ENCODE measurements around the gene SERHL2.
A peak's percentile ranks its signal among the peaks of the same experiment; 100 is the strongest.
"Not testable (repeated sequence)": the region's sequence is repeated elsewhere in the genome, so short reads cannot be mapped to it uniquely, and the experiment has no call there.

The SERHL2 gene

DNA sequence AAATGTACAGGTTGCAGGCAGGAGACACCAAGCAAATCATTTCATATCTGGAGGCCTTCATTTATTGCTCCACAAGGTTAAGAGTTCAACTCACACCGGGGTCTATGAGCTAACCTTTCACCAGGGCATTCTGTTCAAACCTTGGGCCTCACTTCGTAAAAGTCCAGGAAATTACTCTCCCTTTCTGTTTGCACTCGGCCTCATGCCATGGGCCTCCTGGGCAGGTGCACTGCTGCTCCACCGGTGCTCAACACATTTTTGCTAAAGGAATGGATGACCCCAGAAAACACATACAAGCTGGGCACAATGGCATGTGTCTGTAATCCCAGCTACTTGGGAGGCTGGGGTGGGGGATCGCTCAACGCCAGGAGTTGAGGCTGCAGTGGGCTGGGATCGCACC lies 17.6 kb upstream of the SERHL2 start:
- no peak for DNase-seq

DNA sequence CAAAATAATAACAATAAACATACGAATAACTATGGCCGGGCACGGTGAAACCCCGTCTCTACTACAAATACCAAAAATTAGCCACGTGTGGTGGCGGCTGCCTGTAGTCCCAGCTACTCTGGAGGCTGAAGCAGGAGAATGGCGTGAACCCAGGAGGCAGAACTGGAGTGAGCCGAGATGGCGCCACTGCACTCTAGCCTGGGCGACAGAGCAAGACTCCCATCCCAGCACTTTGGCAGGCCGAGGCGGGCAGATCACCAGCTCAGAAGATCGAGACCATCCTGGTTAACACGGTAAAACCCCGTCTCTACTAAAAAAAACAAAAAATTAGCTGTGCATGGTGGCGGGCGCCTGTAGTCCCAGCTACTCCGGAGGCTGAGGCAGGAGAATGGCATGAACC lies 17.1 kb upstream of the SERHL2 start:
- DNase-seq, result not testable (repeated sequence)

DNA sequence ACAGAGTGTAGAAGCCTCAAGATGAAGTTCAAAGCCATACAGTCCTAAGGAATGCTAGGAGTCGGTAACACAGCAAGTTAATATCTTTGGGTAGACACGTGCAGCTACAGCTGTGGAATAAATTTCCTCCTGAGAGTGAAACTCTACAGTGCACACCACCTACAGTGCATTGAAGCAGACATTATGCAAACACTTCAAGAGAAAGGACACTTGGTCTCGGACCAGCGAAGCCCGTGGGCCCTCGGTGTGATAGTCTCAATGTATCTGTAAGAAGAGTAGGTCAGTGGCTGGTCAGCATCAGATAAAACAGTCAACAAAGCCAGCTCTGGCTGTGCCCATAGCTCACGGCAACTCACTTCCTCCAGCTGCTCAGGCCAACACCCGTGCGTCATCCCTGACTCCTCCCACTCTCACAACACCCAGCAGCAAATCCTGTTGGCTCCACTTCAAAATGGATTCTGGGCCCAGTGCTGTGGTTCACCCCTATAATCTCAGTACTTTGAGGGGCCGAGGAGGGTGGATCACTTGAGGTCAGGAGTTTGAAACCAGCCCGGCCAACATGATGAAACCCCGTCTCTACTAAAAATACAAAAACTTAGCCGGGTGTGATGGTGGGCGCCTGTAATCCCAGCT lies 16.4 kb upstream of the SERHL2 start:
- peak; percentile 29 for DNase-seq

GRCh38 chr22:42539236-42539771 lies 14.5 kb upstream of the SERHL2 start:
- DNase-seq, result not testable (repeated sequence)

DNA sequence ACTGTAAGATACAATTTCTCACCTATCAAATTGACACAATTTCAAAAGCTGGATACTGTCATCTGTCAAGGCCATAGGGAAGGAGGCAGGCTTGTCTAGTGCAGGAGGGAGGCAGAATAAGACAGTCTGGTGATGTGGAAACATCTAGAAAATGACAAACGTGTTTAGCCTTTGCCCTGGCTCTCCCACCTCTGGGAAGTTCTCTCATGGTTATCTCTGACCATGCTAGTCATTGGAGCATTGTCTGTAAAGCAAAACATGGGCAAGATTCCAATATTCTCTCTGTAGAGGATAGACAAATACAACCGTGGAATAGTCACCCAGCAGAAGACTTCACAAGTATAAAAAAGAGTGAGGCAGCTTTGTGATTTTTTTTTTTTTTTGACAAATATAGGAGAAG lies 9.1 kb upstream of the SERHL2 start:
- DNase-seq, result no peak

- DNase-seq, result no peak
Observed at GRCh38 chr22:42547562-42547961, 6.2 kb upstream of the SERHL2 start.

GRCh38 chr22:42548126-42548525 lies 5.6 kb upstream of the SERHL2 start:
- DNase-seq, result not testable (repeated sequence)

DNA sequence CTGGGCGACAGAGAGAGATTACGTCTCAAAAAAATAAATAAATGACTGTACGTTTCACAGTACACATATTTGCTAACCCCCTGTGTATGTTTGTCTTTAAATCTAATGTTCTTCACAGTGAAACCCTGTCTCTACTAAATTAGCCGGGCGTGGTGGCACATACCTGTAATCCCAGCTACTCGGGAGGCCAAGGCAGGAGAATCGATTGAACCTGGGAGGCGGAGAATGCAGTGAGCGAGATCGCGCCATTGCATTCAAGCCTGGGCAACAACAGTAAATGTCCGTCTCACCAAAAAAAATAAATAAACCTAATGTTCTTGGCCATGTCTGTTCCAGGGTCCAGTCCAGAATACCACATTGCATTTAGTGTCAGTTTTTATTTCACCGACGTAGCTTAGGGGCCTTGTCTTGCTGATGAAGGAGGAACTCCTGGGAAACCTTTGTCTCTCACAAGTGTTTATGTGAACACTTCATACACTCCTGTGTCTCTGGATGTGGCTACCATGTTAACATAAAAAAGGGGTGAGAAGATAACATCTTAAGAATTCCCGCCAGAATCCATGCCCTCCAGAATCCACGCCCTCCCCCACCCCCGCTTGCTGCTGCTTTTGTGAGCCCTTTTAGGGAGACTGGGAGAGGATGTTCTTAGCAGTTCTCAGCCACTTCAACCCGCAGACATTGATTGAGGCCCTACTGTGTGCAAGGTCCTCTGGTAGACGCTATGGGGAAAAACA lies 5.0 kb upstream of the SERHL2 start:
- no peak for DNase-seq

DNA sequence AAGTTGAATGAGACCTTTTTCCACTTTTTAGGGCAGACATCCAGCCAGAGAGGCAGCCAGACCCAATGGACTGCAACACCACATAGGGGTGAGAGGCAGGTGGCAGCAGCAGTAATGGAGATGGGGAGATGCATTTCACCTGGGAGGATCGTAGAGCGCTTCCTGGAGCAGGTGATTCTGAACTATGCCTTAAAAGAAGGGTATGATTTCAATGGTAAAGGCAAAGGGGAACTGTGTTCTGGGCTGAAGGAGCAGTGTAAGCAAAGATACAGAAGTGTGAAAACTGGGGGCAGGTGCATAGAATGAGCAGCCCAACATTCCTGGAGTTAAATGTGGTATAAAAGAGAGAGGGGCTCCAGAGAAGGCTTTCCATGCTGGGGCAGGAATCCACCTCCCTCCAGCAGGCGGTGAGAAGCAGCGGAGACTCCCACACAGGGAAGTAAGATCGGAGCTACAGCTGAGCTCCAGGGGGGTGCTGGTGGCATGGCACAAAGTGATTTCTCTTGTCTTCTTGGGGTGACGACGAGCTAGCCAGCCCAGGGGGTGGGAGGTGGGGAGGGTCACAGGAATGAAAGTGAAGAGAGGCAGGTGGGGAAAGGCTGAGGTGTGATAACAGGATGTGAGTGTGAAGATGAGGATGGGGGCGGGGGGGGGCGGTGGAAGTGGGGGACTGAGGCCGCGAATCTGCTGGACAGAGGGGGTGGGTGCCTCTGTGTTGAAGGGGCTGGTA lies 4.3 kb upstream of the SERHL2 start:
- no peak for DNase-seq

- DNase-seq, result not testable (repeated sequence)
Observed at GRCh38 chr22:42552294-42552647, 1.5 kb upstream of the SERHL2 start.

GRCh38 chr22:42560381-42560780 lies 6.6 kb downstream of the SERHL2 start:
- DNase-seq, result no peak

GRCh38 chr22:42560781-42561180 lies 7.0 kb downstream of the SERHL2 start:
- DNase-seq, result no peak

DNA sequence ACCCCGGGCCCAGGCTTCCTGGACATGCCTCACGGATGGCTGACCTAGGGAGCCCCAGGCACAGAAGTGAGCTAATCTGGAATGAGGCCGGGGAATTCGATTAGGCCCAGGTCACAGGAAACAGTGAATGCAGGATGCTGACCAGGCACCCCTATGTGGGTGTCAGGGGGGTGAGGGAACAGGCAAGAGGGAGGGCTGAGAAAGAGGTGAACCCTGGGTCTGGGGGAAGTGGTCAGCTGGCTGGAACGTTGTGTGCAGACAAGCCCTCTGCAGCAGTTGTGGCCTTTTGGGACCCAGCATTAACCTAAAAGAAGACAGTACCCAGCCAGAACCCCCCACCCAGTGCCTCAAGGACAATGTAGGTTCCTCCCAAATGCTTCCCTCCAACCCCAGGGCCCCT lies 8.1 kb downstream of the SERHL2 start:
- no peak for DNase-seq

- no peak for DNase-seq
Observed at GRCh38 chr22:42562279-42562678, 8.5 kb downstream of the SERHL2 start.

DNA sequence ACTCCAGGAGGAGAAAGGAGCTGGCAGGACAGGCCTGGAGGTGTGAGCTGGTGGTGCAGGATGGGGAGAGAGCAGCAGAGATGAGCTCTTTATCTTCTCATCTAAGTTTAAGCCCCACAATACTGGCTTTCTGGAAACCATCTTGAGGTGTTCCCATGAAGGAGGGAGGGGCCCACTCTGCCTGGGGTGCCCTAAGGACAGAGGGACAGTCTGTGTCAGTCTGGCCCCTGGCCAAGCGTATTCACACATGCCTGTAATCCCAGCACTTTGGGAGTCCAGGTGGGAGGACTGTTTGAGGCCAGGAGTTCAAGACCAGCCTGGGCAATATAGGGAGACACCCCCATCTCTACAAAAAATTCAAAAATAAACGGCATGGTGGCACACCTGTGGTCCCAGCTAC lies 8.9 kb downstream of the SERHL2 start:
- no peak for DNase-seq

DNA sequence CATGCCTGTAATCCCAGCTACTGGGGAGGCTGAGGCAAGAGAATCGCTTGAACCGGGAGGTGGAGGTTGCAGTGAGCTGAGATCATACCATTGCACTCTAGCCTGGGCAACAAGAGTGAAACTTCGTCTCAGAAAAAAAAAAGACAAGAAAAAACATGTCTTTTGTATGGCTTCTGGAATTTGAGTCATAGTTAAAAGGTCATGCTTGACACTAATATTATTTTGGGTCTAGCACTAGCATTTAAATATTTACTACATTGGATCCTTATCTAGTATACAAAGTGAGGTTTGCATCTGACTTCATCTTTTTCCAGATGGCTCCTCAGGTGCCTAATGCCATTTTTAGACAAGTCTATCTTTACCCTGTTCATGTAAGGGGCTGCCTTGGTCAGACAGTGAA lies 10.2 kb downstream of the SERHL2 start:
- not testable (repeated sequence) for DNase-seq

DNA sequence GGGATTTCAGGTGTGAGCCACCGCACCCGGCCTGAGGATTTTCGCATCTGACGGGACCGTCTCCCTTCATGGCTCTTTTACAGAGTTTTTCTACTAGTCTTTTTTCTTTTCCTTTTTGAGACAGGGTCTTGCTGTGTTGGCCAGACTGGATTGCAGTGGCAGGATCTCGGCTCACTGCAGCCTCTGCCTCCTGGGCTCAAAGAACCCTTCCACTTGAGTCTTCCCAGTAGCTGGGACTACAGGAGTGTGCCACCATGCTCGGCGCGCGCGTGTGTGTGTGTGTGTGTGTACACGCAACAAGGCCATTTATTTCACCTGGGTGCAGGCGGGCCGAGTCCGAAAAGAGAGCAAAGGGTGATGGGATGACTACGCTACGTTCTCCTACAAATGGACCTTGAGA lies 10.9 kb downstream of the SERHL2 start:
- no peak for DNase-seq

DNA sequence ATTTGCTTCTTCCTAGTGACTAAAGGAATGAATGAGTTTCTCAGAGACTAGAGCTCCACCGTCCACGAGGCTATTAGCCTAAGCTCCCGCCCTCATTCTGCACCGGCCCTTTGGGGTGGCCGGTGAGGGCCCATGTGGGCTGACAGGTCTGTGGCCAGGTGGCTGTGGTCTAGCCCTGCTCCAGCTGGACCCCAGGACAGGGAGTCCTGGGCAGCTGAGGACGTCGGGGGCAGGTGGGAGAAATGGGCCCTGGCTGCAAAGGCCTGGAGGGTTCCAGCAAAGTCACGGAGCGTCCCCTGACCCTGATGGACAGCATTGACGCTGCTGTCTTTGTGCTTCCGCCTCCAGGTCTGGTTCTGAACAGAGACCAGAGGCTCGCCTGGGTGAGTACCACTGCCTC lies 12.2 kb downstream of the SERHL2 start:
- DNase-seq, result no peak

DNA sequence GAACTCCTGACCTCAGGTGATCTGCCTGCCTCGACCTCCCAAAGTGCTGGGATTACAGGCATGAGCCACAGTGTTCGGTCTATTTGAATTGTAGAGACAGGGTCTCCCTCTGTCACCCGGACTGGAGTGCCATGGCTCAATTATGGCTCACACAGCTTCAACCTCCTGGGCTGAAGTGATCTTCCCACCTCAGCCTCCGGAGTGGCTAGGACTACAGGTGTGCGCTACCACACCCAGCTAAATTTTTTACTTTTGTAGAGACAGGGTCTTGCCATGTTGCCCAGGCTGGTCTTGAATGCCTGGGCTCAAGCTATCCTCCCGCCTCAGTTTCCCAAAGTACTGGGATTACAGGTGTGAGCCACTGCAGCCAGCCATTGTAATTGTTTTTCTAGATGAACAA lies 14.2 kb downstream of the SERHL2 start:
- DNase-seq, result not testable (repeated sequence)

GRCh38 chr22:42570580-42570979 lies 16.8 kb downstream of the SERHL2 start:
- not testable (repeated sequence) for DNase-seq

DNA sequence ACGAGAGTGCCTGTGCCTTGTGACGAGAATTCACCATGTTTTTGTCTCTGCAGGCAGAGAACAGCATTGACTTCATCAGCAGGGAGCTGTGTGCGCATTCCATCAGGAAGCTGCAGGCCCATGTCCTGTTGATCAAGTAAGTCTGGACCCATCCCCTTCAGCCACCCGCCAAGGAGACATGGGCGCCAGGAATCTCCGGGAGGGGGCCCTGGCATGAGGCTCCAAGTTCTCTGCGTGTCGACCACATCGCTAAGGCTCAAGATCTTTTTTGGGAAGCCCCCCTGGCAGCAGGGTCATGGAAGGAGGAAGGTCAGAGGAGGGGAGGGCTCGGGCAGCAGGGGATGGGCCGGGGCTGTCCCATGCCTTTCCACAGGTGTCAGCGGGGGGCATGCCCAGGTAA lies 17.3 kb downstream of the SERHL2 start:
- DNase-seq, result not testable (repeated sequence)

DNA sequence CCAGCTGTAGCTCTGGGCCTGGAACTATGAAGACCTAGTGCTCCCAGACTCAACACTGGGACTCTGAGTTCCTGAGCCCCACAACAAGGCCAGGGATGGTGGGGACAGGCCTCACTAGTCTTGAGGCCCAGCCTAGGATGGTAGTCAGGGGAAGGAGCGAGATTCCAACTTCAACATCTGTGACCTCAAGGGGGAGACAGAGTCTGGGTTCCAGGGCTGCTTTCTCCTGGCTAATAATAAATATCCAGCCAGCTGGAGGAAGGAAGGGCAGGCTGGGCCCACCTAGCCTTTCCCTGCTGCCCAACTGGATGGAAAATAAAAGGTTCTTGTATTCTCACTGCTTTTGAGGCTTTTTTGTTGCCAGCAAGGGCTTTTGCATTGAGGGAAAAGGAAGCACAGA lies 20.3 kb downstream of the SERHL2 start:
- DNase-seq, result not testable (repeated sequence)

DNA sequence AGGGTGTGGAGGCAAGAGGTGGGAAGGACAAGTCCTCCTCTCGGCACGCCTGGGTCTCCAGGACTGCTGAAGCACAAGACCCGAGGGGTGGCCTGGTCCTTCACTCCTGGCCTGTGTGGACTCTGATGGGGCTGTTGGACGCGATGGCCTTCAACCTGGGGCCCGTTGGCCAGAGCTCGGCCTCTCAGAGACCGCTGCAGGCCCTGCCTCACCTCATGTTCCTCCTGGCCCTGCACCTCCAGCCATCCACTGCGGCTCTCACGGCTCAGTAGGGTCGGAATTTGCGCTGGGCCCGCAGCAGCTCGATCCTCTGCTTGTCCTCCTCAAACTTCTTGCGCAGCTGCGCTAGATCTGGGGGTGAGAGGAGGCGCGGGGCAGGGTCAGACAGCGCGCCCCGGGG lies 20.7 kb downstream of the SERHL2 start:
- not testable (repeated sequence) for DNase-seq
